Measurements from ENCODE around the gene ADAMTSL1.
"Not testable (repeated sequence)": the region's sequence is repeated elsewhere in the genome, so short reads cannot be mapped to it uniquely, and the experiment has no call there.

ADAMTSL1 gene

GRCh38 chr9:18921366-18922075 is 447.6 kb downstream of the ADAMTSL1 start:
- no peak for DNase-seq

- no peak for DNase-seq
Measured at GRCh38 chr9:18922161-18922885, 448.4 kb downstream of the ADAMTSL1 start.

GRCh38 chr9:18923167-18923566 is 449.2 kb downstream of the ADAMTSL1 start:
- DNase-seq = no peak

- DNase-seq = no peak
Measured at GRCh38 chr9:18923671-18924430, 449.9 kb downstream of the ADAMTSL1 start.

- DNase-seq = no peak
Measured at GRCh38 chr9:18925880-18926279, 451.9 kb downstream of the ADAMTSL1 start.

- no peak for DNase-seq
Measured at GRCh38 chr9:18926513-18926912, 452.6 kb downstream of the ADAMTSL1 start.

- DNase-seq = no peak
Measured at GRCh38 chr9:18928711-18929110, 454.8 kb downstream of the ADAMTSL1 start.

GRCh38 chr9:18930611-18931010 is 456.7 kb downstream of the ADAMTSL1 start:
- DNase-seq = not testable (repeated sequence)

GRCh38 chr9:18935541-18935940 is 461.6 kb downstream of the ADAMTSL1 start:
- DNase-seq = no peak

GRCh38 chr9:18936094-18936871 is 462.3 kb downstream of the ADAMTSL1 start:
- no peak for DNase-seq

- no peak for DNase-seq
Measured at GRCh38 chr9:18939943-18940342, 466.0 kb downstream of the ADAMTSL1 start.

- DNase-seq = no peak
Measured at GRCh38 chr9:18941060-18941740, 467.2 kb downstream of the ADAMTSL1 start.

GRCh38 chr9:18942801-18943200 is 468.8 kb downstream of the ADAMTSL1 start:
- no peak for DNase-seq

- DNase-seq = no peak
Measured at GRCh38 chr9:18947892-18948339, 474.0 kb downstream of the ADAMTSL1 start.

GRCh38 chr9:18951936-18952335 is 478.0 kb downstream of the ADAMTSL1 start:
- no peak for DNase-seq

- no peak for DNase-seq
Measured at GRCh38 chr9:18955626-18956025, 481.7 kb downstream of the ADAMTSL1 start.
